Endometrial microvascular endothelial cells (primary cell): ENCODE results near the gene COL4A1. TPM values are rescaled to one million over a fixed set of nuclear protein-coding genes. Genes with fewer than 3 reads are reported as not detected.

ENCODE experiments used
- in situ Hi-C: cut with HindIII; loops from 2 replicates; pipeline ENCODE4 v1.10.0; 2017; ENCODE audit warnings: low sequenced_read_pairs, low pct_unique_long_range_greater_than_20kb; ENCODE audit errors: inconsistent ontology term
- total RNA-seq: library from RNA; depleted of rRNA; stranded (reverse); fragments of >200 nt; gene quantifications from one replicate; pipeline ENCODE4 v1.2.3, GENCODE V29; 2015; ENCODE audit errors: inconsistent ontology term

COL4A1 gene
- total RNA-seq, 1 donor from 2014 or later = 568 TPM

- in situ Hi-C loops = no loop called here
These were observed 6.7 kb downstream of the COL4A1 start for GRCh38 chr13:110300090-110300815.

DNA sequence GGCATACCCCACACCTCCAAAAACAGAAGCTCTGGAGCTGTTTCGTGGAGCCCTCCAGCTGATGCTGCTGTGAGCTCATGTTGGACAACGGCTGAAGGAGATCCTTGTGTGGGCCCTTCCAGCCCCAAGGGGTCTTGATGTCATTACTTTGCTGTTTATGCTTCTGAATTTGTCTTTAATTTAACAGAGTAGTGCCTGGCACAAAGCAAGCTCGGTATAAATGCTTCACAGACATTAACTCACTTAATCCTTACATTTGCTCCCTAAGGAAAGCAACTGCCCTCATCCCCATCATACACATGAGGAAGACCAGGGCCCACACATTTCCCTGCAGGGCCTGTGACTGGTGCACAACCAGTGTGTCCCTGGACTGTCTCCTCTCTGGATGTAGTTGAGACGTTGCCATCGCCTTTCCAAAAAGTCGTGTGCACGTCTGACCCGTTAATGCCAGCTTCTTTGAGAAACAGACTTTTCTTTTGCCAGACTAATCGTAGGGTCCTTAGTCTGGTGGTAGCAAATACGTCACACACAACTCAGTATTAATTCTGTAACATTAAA is 7.6 kb downstream of the COL4A1 start:
- in situ Hi-C loops = loop anchor here (10.0 kb wide), 1 partner anchor 55 kb away; no protein-coding TSS in a partner anchor

GRCh38 chr13:110298505-110299282 is 8.3 kb downstream of the COL4A1 start:
- in situ Hi-C loops = loop anchor here (10.0 kb wide), 1 partner anchor 54 kb away; no protein-coding TSS in a partner anchor

GRCh38 chr13:110297766-110298504 is 9.0 kb downstream of the COL4A1 start:
- in situ Hi-C loops = loop anchor here (10.0 kb wide), 1 partner anchor 53 kb away; no protein-coding TSS in a partner anchor

DNA sequence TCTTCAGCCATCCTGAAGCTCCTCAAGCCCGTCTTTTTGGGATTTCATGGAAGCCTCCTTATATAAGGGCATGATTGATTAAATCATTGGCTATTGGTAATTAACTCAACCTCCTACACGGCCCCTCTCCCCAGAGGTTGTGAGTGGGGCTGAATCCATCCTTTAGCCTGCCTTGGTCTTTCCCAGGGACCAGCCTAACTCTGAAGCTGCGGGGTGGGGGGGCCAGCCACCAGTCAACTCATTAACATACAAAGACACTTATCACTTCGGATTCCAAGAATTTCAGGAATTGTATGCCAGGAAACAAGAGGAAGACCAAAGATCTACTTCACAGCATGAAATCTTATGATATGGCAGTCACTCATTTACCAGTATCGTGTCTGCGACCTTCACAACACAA is 9.9 kb downstream of the COL4A1 start:
- in situ Hi-C loops = loop anchor here (10.0 kb wide), 1 partner anchor 52 kb away; no protein-coding TSS in a partner anchor

- in situ Hi-C loops = loop anchor here (10.0 kb wide), 1 partner anchor 50 kb away; no protein-coding TSS in a partner anchor
These were observed 12.3 kb downstream of the COL4A1 start for GRCh38 chr13:110294622-110295021.

DNA sequence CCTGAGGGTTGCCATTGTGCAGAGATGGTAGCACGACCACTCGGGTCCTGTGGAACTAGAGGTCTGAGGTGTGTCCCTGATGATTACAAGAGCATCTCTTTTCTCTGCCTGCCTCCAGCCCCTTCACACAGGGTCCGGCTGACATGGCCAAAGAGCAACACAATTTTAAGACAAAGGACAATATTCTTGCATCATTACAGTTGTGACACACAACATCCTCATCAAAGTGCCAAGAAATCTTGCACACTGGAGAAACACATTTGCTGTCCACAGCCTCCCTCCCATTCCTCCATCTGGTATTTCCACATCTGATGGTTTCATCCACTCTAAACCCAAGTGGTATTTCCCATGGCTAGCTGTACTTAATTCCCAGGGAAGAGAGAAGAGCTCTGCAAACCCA is 12.8 kb downstream of the COL4A1 start:
- in situ Hi-C loops = loop anchor here (10.0 kb wide), 1 partner anchor 49 kb away; no protein-coding TSS in a partner anchor

DNA sequence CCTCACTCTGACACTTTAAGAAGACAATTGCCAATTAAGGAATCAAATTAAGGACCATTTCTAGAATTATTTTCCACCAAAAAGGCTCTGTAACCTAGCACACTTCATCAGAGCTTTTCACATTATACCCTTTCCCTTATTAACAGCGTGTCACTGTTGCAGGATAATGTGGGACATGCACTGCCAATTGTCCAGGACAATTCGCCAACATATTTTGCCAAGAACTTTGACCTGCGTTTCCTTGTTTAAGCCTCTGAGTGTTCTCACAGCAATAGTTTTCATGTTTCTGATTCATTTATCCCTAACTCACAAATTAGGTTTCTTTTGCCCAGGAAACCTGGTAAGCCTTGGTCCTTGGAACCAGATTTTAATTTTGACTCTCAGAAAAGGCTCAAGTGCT is 13.3 kb downstream of the COL4A1 start:
- in situ Hi-C loops = loop anchor here (10.0 kb wide), 1 partner anchor 49 kb away; no protein-coding TSS in a partner anchor

DNA sequence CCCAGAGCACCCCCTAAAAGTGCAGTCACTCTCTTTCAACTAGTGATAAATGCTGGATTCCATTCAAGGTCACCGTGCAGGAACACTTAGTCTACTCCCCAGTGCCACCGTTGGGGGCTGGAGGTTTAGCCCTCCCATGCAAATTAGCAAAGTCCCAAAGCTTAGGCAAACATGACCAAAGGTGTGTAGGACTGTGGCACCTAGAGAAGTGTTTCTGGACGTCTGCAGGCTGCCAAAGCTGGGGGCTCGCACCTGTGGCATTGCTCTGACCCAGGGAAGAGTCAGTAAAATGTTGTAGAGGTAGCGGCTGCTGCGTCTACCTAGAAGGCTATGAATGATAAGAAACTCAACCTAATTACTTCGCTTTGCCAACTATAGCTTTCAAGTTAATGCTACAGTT is 13.9 kb downstream of the COL4A1 start:
- in situ Hi-C loops = loop anchor here (10.0 kb wide), 1 partner anchor 48 kb away; no protein-coding TSS in a partner anchor

DNA sequence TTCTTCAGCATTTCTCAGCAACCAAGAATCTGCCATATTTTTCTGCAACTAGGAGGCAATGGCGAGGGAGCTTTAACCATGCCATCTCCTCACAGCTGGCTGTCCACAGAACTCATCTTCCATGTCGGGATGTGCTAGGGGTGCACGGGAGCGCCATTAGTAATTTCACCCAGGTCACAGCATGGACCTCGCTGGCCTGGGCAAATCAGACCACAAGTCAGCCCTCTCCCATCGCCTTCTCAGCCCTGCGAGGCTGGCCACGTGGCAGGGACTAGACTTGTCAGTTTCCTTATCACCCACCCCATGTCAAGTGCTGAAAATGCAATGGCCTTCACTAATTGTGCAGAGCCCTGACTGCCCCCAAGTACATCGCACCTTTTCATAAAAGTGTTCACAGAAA is 15.7 kb downstream of the COL4A1 start:
- in situ Hi-C loops = loop anchor here (10.0 kb wide), 1 partner anchor 46 kb away; no protein-coding TSS in a partner anchor

DNA sequence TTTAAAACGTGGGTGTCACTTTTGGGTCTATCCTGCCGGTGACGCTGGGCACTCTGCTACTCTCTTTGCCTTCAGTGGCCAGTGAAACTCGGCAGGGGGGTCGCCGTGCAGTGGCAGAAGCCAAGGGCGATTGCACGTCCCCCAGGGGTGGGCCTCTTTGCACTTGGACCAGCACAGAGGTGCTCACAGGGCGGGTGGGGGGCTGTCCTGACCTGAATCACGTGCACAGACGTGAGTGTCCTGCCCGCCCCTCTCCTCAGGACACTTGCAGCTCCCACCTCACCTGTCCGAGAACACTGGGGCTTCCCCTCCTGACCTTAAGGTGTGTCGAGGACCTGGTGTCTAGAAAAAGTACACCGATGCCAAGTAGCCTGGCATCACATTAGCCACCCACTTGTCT is 16.1 kb downstream of the COL4A1 start:
- in situ Hi-C loops = loop anchor here (10.0 kb wide), 1 partner anchor 46 kb away; no protein-coding TSS in a partner anchor

- in situ Hi-C loops = loop anchor here (10.0 kb wide), 1 partner anchor 45 kb away; no protein-coding TSS in a partner anchor
These were observed 16.8 kb downstream of the COL4A1 start for GRCh38 chr13:110290153-110290552.

DNA sequence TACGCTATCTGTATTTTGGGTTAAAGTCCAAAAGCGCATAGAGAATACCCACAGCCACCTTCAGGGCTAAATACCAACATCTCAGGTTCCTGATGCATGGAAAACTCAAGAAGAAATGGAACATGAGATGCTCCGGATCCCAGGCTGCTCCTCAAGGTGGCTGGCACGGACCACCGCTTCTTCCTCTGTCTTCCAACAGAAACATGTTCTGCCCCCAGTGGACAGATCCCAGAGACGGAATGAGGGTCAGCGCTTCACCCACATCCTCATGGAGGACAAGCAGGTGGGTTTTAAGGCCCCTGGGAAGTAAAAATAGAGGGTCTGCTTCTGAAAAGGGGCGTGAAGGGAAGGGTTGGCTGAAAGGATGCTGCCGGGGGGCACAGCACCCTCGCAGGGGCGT is 17.3 kb downstream of the COL4A1 start:
- in situ Hi-C loops = loop anchor here (10.0 kb wide), 1 partner anchor 45 kb away; no protein-coding TSS in a partner anchor

DNA sequence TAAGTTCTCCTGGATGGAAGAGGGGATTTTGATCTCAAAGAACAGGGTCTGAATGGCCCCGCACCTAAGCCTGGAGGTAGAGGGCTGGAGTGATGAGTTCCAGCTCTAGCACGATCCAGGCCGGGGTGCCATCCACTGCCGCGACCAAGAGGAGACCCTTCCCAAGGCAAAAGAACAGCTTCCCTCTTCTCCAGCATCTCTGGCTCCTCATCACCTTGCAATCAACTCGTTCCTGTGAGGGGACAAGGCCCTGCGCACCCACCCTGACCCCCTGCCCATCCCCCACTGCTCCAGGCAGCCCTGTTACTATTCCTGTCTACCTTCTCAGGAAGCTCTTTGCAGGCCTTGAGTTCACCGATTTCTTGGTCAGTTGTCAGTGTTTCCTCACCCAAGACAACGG is 17.8 kb downstream of the COL4A1 start:
- in situ Hi-C loops = no loop called here

GRCh38 chr13:110286833-110287819 is 19.8 kb downstream of the COL4A1 start:
- in situ Hi-C loops = no loop called here

DNA sequence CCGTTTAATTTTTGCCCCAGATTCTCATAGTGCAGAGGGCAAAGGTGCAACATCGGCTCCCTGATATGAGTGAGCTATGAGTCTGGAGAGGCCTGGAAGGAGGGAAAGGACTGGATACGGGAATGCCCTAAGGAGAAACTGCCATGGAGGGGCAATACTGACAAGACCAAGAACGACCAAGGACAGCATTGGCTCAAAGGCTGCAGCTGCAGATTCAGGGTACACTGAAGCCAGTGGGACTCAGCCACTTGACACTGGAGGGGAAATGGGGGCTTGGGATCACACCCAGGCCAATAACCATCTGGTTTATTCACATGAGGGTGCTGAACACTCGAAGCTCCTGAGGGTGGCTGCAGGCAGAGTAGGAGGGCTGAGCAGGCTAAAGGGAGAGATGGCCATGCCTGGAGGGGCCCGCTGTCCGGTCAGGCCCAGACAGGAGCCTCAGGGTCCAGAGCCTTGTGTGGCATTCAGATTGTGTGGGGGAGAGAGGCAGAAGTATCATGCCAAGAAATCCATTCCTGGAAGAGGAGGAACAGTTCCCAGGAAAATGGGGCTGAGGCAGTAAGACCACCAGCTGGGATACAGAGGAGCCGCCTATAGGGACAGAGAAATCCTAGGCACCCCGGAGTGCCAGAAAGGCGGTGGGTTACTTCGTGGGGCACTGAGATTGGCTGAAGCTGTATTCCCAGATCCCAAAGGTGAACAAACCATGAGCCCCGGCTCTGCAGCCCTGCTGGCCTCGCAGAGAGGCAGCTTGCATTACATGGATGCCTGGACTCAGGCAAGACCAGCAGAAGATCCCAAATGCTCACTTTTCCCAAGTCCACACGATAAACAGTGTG is 20.7 kb downstream of the COL4A1 start:
- in situ Hi-C loops = no loop called here
